Right lobe of liver (tissue), 4 donors: ENCODE measurements around the gene FNDC3B.

Experiments
- POLR2A ChIP-seq: fragments of 450-650 bp; IDR thresholded peaks from one replicate; pipeline ENCODE4 v1.6.1; 2017; ENCODE audit warnings: antibody characterized with exemption, mild to moderate bottlenecking
- TF ChIP-seq, protein P1 (sequence below), 4 donors: fragments of 200-600 bp in 3 of 4; fragments of 450-650 bp in 1 of 4; IDR thresholded peaks; one replicate each; pipeline versions ENCODE4 v1.5.1 to v1.8.0; 2016 to 2022; ENCODE audit warnings: antibody characterized with exemption in 4 of 4, mild to moderate bottlenecking in 2 of 4
- donor health status: DM: no; HTN: no; CAD: no.
- donor health status: DM: no; HTN: no; CAD: no.
- donor health status: DM: no; HTN: yes; CAD: no.

GRCh38 chr3:172157564-172158258 lies 118.3 kb downstream of the FNDC3B start:
- TF ChIP-seq, protein P1, sequence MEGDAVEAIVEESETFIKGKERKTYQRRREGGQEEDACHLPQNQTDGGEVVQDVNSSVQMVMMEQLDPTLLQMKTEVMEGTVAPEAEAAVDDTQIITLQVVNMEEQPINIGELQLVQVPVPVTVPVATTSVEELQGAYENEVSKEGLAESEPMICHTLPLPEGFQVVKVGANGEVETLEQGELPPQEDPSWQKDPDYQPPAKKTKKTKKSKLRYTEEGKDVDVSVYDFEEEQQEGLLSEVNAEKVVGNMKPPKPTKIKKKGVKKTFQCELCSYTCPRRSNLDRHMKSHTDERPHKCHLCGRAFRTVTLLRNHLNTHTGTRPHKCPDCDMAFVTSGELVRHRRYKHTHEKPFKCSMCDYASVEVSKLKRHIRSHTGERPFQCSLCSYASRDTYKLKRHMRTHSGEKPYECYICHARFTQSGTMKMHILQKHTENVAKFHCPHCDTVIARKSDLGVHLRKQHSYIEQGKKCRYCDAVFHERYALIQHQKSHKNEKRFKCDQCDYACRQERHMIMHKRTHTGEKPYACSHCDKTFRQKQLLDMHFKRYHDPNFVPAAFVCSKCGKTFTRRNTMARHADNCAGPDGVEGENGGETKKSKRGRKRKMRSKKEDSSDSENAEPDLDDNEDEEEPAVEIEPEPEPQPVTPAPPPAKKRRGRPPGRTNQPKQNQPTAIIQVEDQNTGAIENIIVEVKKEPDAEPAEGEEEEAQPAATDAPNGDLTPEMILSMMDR (IDR thresholded peaks at IDR 0.05), result no peak
- no peak for TF ChIP-seq POLR2A
